Calu3 (cell line): ENCODE data around the gene PIP5K1A. TPM values are rescaled to one million over a fixed set of nuclear protein-coding genes. Genes with fewer than 3 reads are reported as not detected.

Source experiments
- BruUV-seq: library from RNA; stranded (reverse); fragments of 400-500 nt; replicated peaks from 2 replicates; lab custom pipeline; 2021; lab: Mats Ljungman, UMichigan
- CTCF ChIA-PET: fragments of 300-600 bp; sonication (Branson Sonifier 250); formaldehyde crosslinking; loops from one replicate; lab custom pipeline; 2022; ENCODE audit warnings: antibody characterized with exemption; lab: Charles Lee
- DNase-seq: peaks from one replicate; pipeline ENCODE4 v3.0.0; 2022
- H3K27ac Mint-ChIP-seq: one replicate; pipeline ENCODE4 v1.8.0; 2022; ENCODE audit warnings: mixed read lengths; ENCODE audit not compliant: unreplicated experiment
- H3K27me3 Mint-ChIP-seq: one replicate; pipeline ENCODE4 v1.8.0; 2022; ENCODE audit warnings: mixed read lengths; ENCODE audit not compliant: unreplicated experiment
- H3K36me3 Mint-ChIP-seq: one replicate; pipeline ENCODE4 v1.8.0; 2022; ENCODE audit warnings: mild to moderate bottlenecking, moderate library complexity, mixed read lengths; ENCODE audit not compliant: insufficient read depth, unreplicated experiment
- H3K4me1 Mint-ChIP-seq: one replicate; pipeline ENCODE4 v1.8.0; 2022; ENCODE audit warnings: mild to moderate bottlenecking, low read depth, mixed read lengths; ENCODE audit not compliant: unreplicated experiment
- H3K4me3 Mint-ChIP-seq: one replicate; pipeline ENCODE4 v1.8.0; 2022; ENCODE audit warnings: mild to moderate bottlenecking, low read depth, moderate library complexity, mixed read lengths; ENCODE audit not compliant: unreplicated experiment
- H3K9me3 Mint-ChIP-seq: one replicate; pipeline ENCODE4 v1.8.0; 2022; ENCODE audit warnings: low read depth, mixed read lengths; ENCODE audit not compliant: unreplicated experiment
- CTCF ChIP-seq: fragments of 200-600 bp; IDR thresholded peaks from one replicate; pipeline ENCODE4 v1.8.0; 2022; ENCODE audit warnings: antibody characterized with exemption; ENCODE audit not compliant: unreplicated experiment
- intact Hi-C: fragments of 100-400 bp; cut with micrococcal nuclease; formaldehyde crosslinking; loops from one replicate; pipeline ENCODE4 v1.10.0; 2022; ENCODE audit not compliant: unreplicated experiment
- total RNA-seq: library from RNA; stranded (reverse); gene quantifications from 2 replicates; pipeline ENCODE4 v1.2.3, GENCODE V29; 2022

PIP5K1A gene
- total RNA-seq, 1 experiment from 2014 or later: 96.2 TPM

DNA sequence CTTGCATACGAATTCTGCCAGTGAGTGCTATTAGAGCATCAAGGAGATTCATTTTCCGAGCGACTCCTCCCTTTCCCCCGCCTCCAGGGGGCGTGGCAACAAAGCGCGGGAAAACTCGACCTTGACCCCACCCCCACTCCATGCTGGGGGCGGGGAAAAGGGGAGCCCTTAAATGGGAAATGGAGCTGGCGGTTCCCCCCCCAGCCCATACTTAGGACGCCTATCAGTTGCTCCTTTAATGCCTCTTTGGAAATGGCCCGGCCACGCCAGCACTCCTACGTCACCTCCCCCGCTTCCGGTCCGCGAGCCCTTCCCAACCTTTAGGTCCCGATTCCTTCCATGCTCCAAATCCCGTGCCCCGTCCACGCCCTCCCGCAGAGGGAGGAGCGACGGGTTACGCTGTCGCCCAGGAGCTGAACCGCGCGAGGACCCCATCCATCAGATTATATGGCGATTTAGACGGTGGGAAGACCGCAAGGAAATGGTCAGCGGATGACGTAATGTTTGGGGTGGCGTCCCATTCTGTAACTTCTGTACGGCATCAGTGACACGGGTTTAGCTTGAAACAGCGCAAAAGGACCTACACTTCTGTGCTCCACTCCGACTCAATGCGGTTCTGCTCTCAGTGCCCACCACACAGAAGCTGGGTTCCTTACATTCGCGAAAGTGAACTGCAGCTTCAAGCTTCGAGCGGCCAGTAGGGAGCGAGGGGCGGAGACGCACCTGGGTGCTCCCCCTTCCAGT, 83.0 kb downstream of the PIP5K1A start:
- peak; percentile 98 for DNase-seq
- CTCF ChIA-PET: interaction anchor here (0.5 to 1.6 kb wide), 12 partner anchors 27 to 213 kb away, joined by 3 to 10 read pairs (median 4); partner anchors contain the start of genes PI4KB, PSMD4 and VPS72
- Mint-ChIP-seq H3K4me3 (peak overlapping the region; percentile 85), H3K27ac (peak overlapping the region; percentile 99), H3K36me3 (peaks cover 53% of the 10 kb centered on the region), H3K27me3 (peaks cover 15% of the 10 kb centered on the region), H3K4me1 (peaks cover 13% of the 10 kb centered on the region), H3K9me3 (no peaks in the 10 kb centered on the region)
- TSS peak; percentile 89 for BruUV-seq
- intact Hi-C loops: no loop called here
- TF ChIP-seq CTCF: no peak

- no peaks in the 10 kb centered on the region for H3K9me3 Mint-ChIP-seq
- BruUV-seq: no TSS peak
- DNase-seq: peak; percentile 100
- H3K4me1 Mint-ChIP-seq: peaks cover 13% of the 10 kb centered on the region
- H3K27me3 Mint-ChIP-seq: peaks cover 9% of the 10 kb centered on the region
- CTCF ChIA-PET: interaction anchor here (0.5 to 1.6 kb wide), 12 partner anchors 19 to 182 kb away, joined by 3 to 10 read pairs (median 4); partner anchors contain the start of genes PI4KB and PSMD4
- no peak for TF ChIP-seq CTCF
- H3K27ac Mint-ChIP-seq: peak within 1 kb of the TSS; percentile 99
- H3K4me3 Mint-ChIP-seq: peak within 1 kb of the TSS; percentile 85
- intact Hi-C loops: no loop called here
- H3K36me3 Mint-ChIP-seq: peaks cover 61% of the 10 kb centered on the region
These were observed 83.9 kb downstream of the PIP5K1A start, which contains the start of gene ZNF687 for GRCh38 chr1:151281969-151282882. Gene ZNF687, plus strand, starts transcription at chr1:151282299. Its CDS starts 3,993 bp downstream, at chr1:151286292.

DNA sequence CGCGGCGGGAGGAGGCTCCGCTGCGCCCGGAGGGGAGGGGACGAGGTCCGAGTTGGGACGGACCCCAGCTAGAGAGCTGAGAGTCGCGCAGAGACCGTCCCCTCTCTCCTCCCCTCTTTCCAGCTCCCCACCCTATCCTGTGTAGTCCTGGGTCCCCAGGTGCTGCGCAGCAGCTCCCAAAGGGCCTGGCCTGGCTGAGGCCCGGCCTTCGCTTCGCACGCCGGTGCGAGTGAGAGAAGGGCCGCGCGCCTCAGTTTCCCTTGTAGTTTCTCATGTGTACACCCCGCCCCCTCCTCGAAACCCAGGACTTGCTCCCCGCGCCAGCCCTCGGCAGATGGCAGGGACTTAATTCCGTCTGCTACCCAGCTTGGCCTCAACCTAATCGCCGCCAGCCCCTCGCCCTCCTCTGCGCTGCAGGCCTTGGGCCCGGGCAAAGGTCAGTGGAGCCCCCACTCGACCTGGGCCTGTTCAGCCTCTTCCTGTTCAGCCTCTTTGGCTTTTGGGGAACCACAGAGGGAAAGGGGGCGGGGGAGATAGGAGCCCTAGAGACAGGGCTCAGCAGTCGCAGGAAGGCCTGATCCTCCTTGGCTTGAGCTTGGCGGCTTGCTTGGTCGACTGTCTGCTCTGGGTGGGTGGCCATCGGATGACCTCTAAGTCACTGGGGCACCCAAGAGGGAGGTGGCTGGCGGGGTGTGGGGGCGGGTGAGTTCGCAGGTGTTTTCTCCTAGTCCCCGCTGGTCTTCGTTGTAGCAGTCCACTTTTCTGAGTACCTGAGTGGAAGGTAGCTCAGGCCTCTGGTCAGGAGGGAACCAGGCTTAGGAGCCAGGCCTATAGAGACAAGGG, 84.8 kb downstream of the PIP5K1A start:
- CTCF ChIA-PET: interaction anchor here (0.6 to 1.1 kb wide), 7 partner anchors 18 to 313 kb away, joined by 3 to 5 read pairs (median 4); partner anchors contain the start of gene PI4KB
- peaks cover 13% of the 10 kb centered on the region for H3K4me1 Mint-ChIP-seq
- peak; percentile 25 for DNase-seq
- peak overlapping the region; percentile 82 for H3K27ac Mint-ChIP-seq
- peak overlapping the region; percentile 85 for H3K4me3 Mint-ChIP-seq
- intact Hi-C loops: no loop called here
- no TSS peak for BruUV-seq
- H3K36me3 Mint-ChIP-seq: peaks cover 65% of the 10 kb centered on the region
- TF ChIP-seq CTCF: no peak
- H3K9me3 Mint-ChIP-seq: no peaks in the 10 kb centered on the region
- peaks cover under 1% of the 10 kb centered on the region for H3K27me3 Mint-ChIP-seq
